HL-60 (cell line): ENCODE measurements around the gene DYSF.

Source experiments
- CTCF ChIP-seq: IDR thresholded peaks from one replicate; pipeline ENCODE4 v1.5.1; 2011; ENCODE audit warnings: low read length, control low read depth, inconsistent platforms; ENCODE audit not compliant: insufficient read depth
- POLR2AphosphoS5 ChIP-seq: IDR thresholded peaks from 2 replicates; pipeline ENCODE4 v1.6.1; 2012; ENCODE audit warnings: low read depth

DNA sequence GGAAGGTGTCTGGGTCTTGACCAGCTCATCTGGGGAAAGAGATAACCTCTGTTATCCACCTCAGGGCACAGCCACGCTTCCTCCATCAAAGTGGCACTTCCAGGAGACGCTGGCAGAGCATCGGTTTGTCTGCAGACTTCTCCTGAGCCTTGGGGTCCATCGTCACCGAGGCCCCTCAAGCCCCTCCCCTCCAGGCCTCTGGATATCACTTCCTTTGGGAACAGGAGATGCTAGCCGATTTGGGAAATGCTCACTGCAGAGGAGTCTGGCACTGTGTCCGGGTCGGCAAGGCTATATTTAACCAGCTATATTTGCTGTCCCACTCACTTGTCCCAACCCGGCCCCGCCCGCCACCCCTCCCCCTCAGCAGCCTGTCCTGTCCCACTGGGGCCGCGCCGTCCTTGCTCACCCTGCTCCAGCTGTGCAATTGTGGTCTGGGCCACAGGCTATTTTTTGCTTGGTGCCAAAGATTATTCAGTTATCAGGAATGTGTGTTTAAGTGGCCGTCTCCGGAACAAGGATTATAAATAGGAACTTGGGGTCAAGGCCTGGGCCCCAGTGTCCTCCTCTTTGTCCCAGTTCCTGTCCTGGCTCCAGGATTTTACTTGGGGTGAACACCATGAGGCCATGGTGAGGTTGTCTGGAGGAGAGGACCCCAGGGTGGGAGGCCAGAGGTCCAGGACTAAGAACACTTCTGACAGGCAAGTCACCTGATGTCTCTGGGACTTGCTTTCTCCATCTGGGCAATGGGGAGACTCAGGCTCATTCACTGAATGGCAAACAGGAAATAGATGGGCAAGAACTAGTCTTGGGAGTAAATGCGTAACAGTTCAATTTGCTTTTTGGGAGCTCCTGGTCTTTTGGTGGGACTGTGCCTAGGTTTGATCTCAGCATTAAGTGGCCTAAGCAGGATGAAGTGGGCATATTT is 263.6 kb downstream of the DYSF start:
- TF ChIP-seq CTCF (no peak), POLR2AphosphoS5 (no peak)
